K562 (cell line): ENCODE measurements around the gene NUB1. TPM values are rescaled to one million over a fixed set of nuclear protein-coding genes. Genes with fewer than 3 reads are reported as not detected.

ENCODE experiments used
- ATAC-seq: fragments of 200-7000 bp; cut with Tn5 transposase; 3 replicates; pipeline ENCODE4 v1.9.1; 2020; ENCODE audit warnings: moderate library complexity
- BruUV-seq: library from RNA; stranded (reverse); fragments of 400-500 nt; replicated peaks from 2 replicates; lab custom pipeline; 2021; lab: Mats Ljungman, UMichigan
- CTCF ChIA-PET: fragments of 300-600 bp; formaldehyde crosslinking; extraction: SDS; loops from one replicate; lab custom pipeline; 2021; ENCODE audit warnings: low intra/inter-chr PET ratio; lab: Yijun Ruan, JAX
- POLR2A ChIA-PET: fragments of 300-600, 350-650 bp; sonication (Branson Sonifier 250); formaldehyde crosslinking; extraction: SDS; loops from one replicate; lab custom pipeline; 2021; ENCODE audit warnings: antibody characterized with exemption, inconsistent platforms; lab: Yijun Ruan, JAX
- DNase-seq, 4 experiments: peaks; one replicate each; pipeline versions ENCODE4 v3.0.0 to v3.0.0-alpha.2; 2011 to 2018; ENCODE audit warnings: low spot score in 3 of 4, mixed read lengths in 3 of 4; ENCODE audit errors: extremely low read depth in 1 of 4
- FAIRE-seq: peaks from 2 replicates; lab custom pipeline; 2011; peaks lifted over from hg19 to GRCh38; lab: Jason Lieb, UNC
- H2AFZ ChIP-seq: 2 replicates; pipeline ENCODE4 v1.6.0; 2011; ENCODE audit warnings: low read depth, low read length, control low read depth, inconsistent platforms
- H3K27ac ChIP-seq: fragments of 200-600 bp; 3 replicates; pipeline ENCODE4 v1.8.0; 2011; ENCODE audit warnings: low read depth, mild to moderate bottlenecking, control low read depth, inconsistent platforms, low read length, moderate library complexity, mixed read lengths; ENCODE audit errors: extremely low read depth
- H3K27me3 ChIP-seq, 2 experiments: fragments of 300-600 bp in 1 of 2; 2 replicates in 1 of 2; 3 replicates in 1 of 2; pipeline versions ENCODE4 v1.6.0 to v1.8.0; 2011; ENCODE audit warnings: inconsistent platforms in 2 of 2, low read length in 2 of 2, mild to moderate bottlenecking in 1 of 2, mixed read lengths in 1 of 2, moderate library complexity in 1 of 2; ENCODE audit not compliant: control insufficient read depth in 2 of 2, insufficient read depth in 2 of 2
- H3K36me3 ChIP-seq: fragments of 300-600 bp; 3 replicates; pipeline ENCODE4 v1.8.0; 2011; ENCODE audit warnings: mild to moderate bottlenecking, low read length, inconsistent platforms; ENCODE audit not compliant: control insufficient read depth, insufficient read depth
- H3K4me1 ChIP-seq, 2 experiments: fragments of 200-600 bp in 1 of 2; replicated peaks in 1 of 2; 2 replicates in 1 of 2; 3 replicates in 1 of 2; pipeline versions ENCODE4 v1.5.1 to v1.8.0; 2011; ENCODE audit warnings: inconsistent platforms in 2 of 2, low read length in 2 of 2, mild to moderate bottlenecking in 1 of 2, mixed read lengths in 1 of 2, moderate library complexity in 1 of 2; ENCODE audit not compliant: control insufficient read depth in 2 of 2, insufficient read depth in 2 of 2
- H3K4me2 ChIP-seq: 2 replicates; pipeline ENCODE4 v1.6.1; 2011; ENCODE audit warnings: low read length, control low read depth, inconsistent platforms, mixed read lengths; ENCODE audit not compliant: insufficient read depth
- H3K4me3 ChIP-seq: fragments of 200-600 bp; sonication (generic), shearing (Covaris generic); 2 replicates; pipeline ENCODE4 v1.5.1; 2016; ENCODE audit warnings: control low read depth, inconsistent platforms
- H3K79me2 ChIP-seq: fragments of 200-600 bp; 3 replicates; pipeline ENCODE4 v1.8.0; 2011; ENCODE audit warnings: low read length, inconsistent platforms; ENCODE audit not compliant: control insufficient read depth, insufficient read depth
- H3K9ac ChIP-seq, 2 experiments: 2 replicates each; pipeline versions ENCODE4 v1.6.0 to v1.6.1; 2011; ENCODE audit warnings: low read depth in 2 of 2, low read length in 2 of 2, control low read depth in 1 of 2, inconsistent platforms in 1 of 2, mild to moderate bottlenecking in 1 of 2, mixed read lengths in 1 of 2; ENCODE audit not compliant: insufficient read depth in 1 of 2
- H3K9me1 ChIP-seq: one replicate; pipeline ENCODE4 v1.6.0; 2011; ENCODE audit warnings: inconsistent platforms, mild to moderate bottlenecking, low read length, moderate library complexity; ENCODE audit not compliant: control insufficient read depth, insufficient read depth
- H3K9me3 ChIP-seq: replicated peaks from 2 replicates; pipeline ENCODE4 v1.5.1; 2011; ENCODE audit warnings: low read depth, low read length, inconsistent platforms; ENCODE audit not compliant: control insufficient read depth, insufficient read depth
- H4K20me1 ChIP-seq: replicated peaks from 2 replicates; pipeline ENCODE4 v1.6.1; 2011; ENCODE audit warnings: low read length, inconsistent platforms, mixed read lengths; ENCODE audit not compliant: control insufficient read depth, insufficient read depth
- ARHGAP35 ChIP-seq: fragments of 450-650 bp; IDR thresholded peaks from 2 replicates; pipeline ENCODE4 v1.6.1; 2018; ENCODE audit not compliant: partially characterized antibody
- BCL6 ChIP-seq: fragments of 250-450 bp; sonication (Bioruptor Pico); IDR thresholded peaks from 2 replicates; pipeline ENCODE4 v1.4.0; 2020
- CBFB ChIP-seq: sonication (generic); formaldehyde crosslinking; IDR thresholded peaks from 2 replicates; pipeline ENCODE4 v1.4.0; 2020; ENCODE audit warnings: mild to moderate bottlenecking, missing genetic modification reagents
- CXXC5 ChIP-seq: fragments of 250-450 bp; sonication (Bioruptor Pico); IDR thresholded peaks from 2 replicates; pipeline ENCODE4 v1.8.0; 2022; ENCODE audit warnings: inconsistent platforms, mild to moderate bottlenecking, moderate library complexity
- EHMT2 ChIP-seq: fragments of 450-650 bp; IDR thresholded peaks from 2 replicates; pipeline ENCODE4 v1.6.1; 2018; ENCODE audit warnings: antibody characterized with exemption
- FOXP4 ChIP-seq: sonication (generic); formaldehyde crosslinking; IDR thresholded peaks from 2 replicates; pipeline ENCODE4 v1.8.0; 2022; ENCODE audit warnings: mild to moderate bottlenecking, missing genetic modification reagents, borderline replicate concordance
- LEF1 ChIP-seq: fragments of 450-650 bp; IDR thresholded peaks from 2 replicates; pipeline ENCODE4 v1.6.1; 2016; ENCODE audit warnings: mild to moderate bottlenecking
- MCM3 ChIP-seq: fragments of 450-650 bp; IDR thresholded peaks from 2 replicates; pipeline ENCODE4 v1.6.1; 2016
- MEF2A ChIP-seq: IDR thresholded peaks from 2 replicates; pipeline ENCODE4 v1.6.1; 2011; ENCODE audit warnings: low read depth, mild to moderate bottlenecking, low read length, moderate library complexity; ENCODE audit not compliant: control insufficient read depth
- SRSF9 ChIP-seq: fragments of 200-400 bp; formaldehyde crosslinking; IDR thresholded peaks from 2 replicates; pipeline ENCODE4 v1.6.1; 2017; ENCODE audit warnings: low read depth, low read length, borderline replicate concordance
- ZBTB1 ChIP-seq: sonication (generic); formaldehyde crosslinking; IDR thresholded peaks from 2 replicates; pipeline ENCODE4 v1.8.1; 2023; ENCODE audit warnings: missing genetic modification reagents, low read depth, mild to moderate bottlenecking, borderline replicate concordance
- ZC3H11A ChIP-seq: IDR thresholded peaks from 2 replicates; pipeline ENCODE4 v1.6.1; 2012; ENCODE audit warnings: low read depth, low read length, improper control_type of control experiment
- ZNF431 ChIP-seq: sonication (generic); formaldehyde crosslinking; IDR thresholded peaks from 2 replicates; pipeline ENCODE4 v1.8.0; 2022; ENCODE audit warnings: mild to moderate bottlenecking, missing genetic modification reagents
- ZNF561 ChIP-seq: fragments of 450-650 bp; formaldehyde crosslinking; conservative IDR thresholded peaks from 2 replicates; pipeline ENCODE4 v1.4.0; 2020; ENCODE audit warnings: mild to moderate bottlenecking, moderate library complexity
- ZSCAN29 ChIP-seq: fragments of 450-650 bp; IDR thresholded peaks from 2 replicates; pipeline ENCODE4 v1.6.1; 2017
- WGBS: fragments of 100-300 bp; shearing (Covaris generic); methylation state at CpG from one replicate; pipeline ENCODE4 v1.1.6; 2016; ENCODE audit warnings: low coverage, mixed read lengths; ENCODE audit not compliant: insufficient coverage; ENCODE audit errors: missing lambda C conversion rate; 5-methylcytosine and 5-hydroxymethylcytosine counted together
- in situ Hi-C: fragments of 300-500 bp; cut with MboI; formaldehyde crosslinking; loops from 4 replicates; pipeline ENCODE4 v1.15.0; 2018; ENCODE audit warnings: inconsistent platforms, mixed read lengths
- intact Hi-C: fragments of 100-400 bp; cut with micrococcal nuclease; formaldehyde crosslinking; loops from 2 replicates; pipeline ENCODE4 v1.14.2; 2022
- polyA plus RNA-seq, 8 experiments: library from polyadenylated mRNA; depleted of rRNA in 4 of 8; stranded (reverse) in 5 of 8; unstranded in 3 of 8; fragments of >200 nt; fragmentation: Nextera tagmentation in 2 of 8; fragmentation: Illumina TruSeq in 1 of 8; extraction: Ambion mirVana in 2 of 8; extraction: Trizol in 1 of 8; gene quantifications; 2 replicates each; pipeline versions ENCODE4 v1.2.1 to v1.2.3, GENCODE V29; 2011 to 2014; ENCODE audit warnings: inconsistent platforms in 1 of 8, missing spikeins in 1 of 8
- total RNA-seq, 7 experiments: library from RNA; depleted of rRNA in 6 of 7; stranded (reverse); fragments of >200 nt in 6 of 7; fragmentation: Illumina TruSeq in 2 of 7; extraction: Trizol in 2 of 7; gene quantifications; 2 replicates each; pipeline versions ENCODE4 v1.2.1 to v1.2.3, GENCODE V29; 2011 to 2021; ENCODE audit warnings: low replicate concordance in 1 of 7

The NUB1 gene
- total and polyA plus RNA-seq, 9 of the 15 experiments (the other 6 are each of a cell fraction or from before 2014, with no cell fraction given), result 43.2 to 159 (median 85.2) TPM

DNA sequence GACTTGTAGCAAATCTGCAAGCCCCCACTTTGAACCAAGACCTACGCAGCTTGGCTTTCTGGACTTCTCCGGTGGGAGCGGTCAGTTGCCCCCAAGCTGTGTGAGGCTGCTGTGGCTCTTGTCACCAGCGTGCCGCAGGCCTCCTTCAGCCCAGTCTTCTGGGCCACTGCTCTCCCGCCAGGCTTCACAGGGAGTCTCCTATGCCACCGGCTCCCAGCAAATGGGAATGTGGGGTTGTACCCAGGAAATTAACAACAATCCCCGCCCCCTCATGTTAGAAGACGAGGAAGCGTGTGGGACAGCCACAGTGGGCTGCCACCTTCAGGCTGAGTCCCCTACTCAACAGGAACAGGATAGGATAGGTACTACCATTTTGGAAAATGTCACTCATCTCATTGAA, 64.0 kb downstream of the NUB1 start:
- Histone ChIP-seq H3K4me2 (no peak overlapping the region), H3K9ac (peak overlapping the region in 1 of 2 experiments; percentile 84; a peak in 2 of 4 replicates), H3K4me3 (no peak overlapping the region), H3K27ac (peak overlapping the region; percentile 83; the same call in 1 of the 3 replicates), H3K9me1 (no peaks in the 10 kb centered on the region), H3K79me2 (no peaks in the 10 kb centered on the region), H4K20me1 (no peaks in the 10 kb centered on the region), H3K36me3 (no peaks in the 10 kb centered on the region), H2AFZ (peak overlapping the region; percentile 86), H3K27me3 (no peaks in the 10 kb centered on the region), H3K9me3 (no peaks in the 10 kb centered on the region; the same call in 1 of the 2 replicates), H3K4me1 (peaks cover 27 to 45% of the 10 kb centered on the region in 2 experiments)
- POLR2A ChIA-PET, result interaction anchor here (0.6 kb wide), 1 partner anchor 9 kb away, joined by 4 read pairs; no protein-coding TSS in a partner anchor
- no peak for ATAC-seq
- 78% methylated on average over 10 of the region's 10 CpGs for WGBS
- CTCF ChIA-PET, result no interaction called here
- in situ Hi-C loops (no loop called here), intact Hi-C loops (no loop called here)
- TF ChIP-seq ZNF561 (CRISPR knock-in tag) (no peak), MEF2A (no peak), ZNF431 (no peak), ZBTB1 (CRISPR knock-in tag) (no peak), SRSF9 (no peak), CBFB (CRISPR knock-in tag) (no peak), CXXC5 (CRISPR knock-in tag) (no peak), MCM3 (no peak), LEF1 (no peak), ZSCAN29 (no peak), FOXP4 (CRISPR knock-in tag) (no peak), ZC3H11A (no peak), BCL6 (no peak), ARHGAP35 (no peak), EHMT2 (no peak)
- no peak for DNase-seq
- no peak for FAIRE-seq
- BruUV-seq, result no TSS peak
